ENCODE results near the gene PTMS.
"Not testable (repeated sequence)": the region's sequence is repeated elsewhere in the genome, so short reads cannot be mapped to it uniquely, and the experiment has no call there.

The PTMS gene, protein sequence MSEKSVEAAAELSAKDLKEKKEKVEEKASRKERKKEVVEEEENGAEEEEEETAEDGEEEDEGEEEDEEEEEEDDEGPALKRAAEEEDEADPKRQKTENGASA

DNA sequence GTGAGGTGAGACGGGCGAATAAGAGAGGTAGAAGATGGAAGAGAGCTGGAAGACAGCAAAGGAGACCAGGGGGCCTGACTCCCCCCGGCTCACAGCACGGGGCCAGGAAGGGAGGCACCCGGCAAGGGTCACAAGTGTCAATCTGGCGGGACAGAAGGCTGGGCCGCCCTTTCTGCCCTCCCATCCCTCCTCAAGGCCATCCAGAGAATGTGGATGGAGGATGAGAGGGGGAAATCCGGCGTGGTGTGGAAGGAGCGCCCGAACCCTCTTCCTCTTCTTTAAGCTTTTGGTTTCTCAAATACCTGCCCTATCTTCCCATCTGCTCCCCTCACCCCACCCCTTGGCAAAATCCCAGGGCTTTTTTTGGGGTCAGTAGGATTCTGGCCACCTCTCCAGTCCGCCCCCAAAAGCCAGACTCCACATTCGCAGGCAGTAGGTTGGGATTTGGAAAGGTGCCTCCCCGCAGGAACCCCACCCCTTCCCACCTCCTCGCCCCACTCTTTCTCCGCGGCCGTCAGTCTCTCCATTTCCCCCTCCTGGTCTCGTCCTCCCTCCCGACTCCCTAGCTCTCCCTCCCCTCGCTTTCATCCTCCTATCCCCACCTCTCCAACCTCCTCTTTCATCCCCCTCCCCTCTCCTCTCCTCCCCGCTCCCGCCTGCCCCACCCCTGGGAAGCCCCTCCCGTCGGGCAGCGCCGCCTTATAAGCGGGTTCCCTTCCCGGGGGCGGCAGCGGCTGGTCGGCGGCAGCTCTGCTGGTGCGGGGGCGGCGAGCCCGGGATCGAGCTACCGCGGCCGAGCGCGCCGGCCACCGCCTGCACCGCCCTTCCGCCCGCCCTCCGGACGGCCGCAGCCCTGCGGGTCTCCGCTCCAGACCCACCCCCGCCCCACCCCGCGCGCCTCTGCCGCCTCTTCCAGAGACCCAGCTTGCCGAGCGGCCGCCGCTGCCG lies at the start of gene PTMS:
PTMS (plus strand) TSS at position 730 of the 948 bp plus-strand sequence. CDS start 343 bp downstream, outside the sequence.
- no peak for DNase-seq (ENCODE audit: low read depth in 2 of 2)

DNA sequence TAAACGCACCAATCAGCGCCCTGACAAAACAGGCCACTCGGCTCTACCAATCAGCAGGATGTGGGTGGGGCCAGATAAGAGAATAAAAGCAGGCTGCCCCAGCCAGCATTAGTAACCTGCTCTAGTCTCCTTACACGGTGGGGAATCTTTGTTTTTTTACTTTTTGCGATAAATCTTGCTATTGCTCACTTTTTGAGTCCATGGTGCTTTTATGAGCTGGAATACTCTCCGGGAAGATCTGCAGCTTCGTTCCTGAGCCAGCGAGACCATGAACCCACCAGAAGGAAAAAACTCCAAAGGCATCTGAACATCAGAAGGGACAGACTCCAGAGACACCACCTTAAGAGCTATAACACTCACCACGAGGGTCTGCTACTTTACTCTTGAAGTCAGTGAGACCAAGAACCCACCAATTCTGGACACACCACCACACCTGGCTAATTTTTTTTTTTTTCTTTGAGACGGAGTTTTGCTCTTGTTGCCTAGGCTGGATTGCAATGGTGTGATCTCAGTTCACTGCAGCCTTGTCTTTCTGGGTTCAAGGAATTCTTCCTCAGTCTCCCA lies 49.2 kb upstream of the PTMS start:
- no peak for DNase-seq (ENCODE audit: low read depth in 2 of 2)

DNA sequence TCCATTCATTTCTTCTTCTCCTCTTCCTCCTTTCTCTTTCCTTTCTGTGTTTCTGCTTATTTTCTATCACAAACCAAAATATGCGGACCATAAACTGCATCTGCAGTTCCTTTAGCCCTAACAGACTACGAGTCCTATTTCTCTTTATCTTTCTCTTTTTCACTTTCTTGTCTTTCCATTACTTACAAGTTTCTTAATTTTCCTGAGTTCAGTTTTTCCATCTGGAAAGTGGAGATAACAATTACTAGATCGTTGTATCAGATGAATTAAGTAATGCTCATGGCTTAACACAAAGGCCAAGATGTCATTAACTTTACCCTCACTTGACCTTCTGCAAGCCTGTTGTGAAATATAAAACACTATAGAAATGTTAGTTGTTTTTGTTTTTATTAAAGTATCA lies 43.3 kb upstream of the PTMS start:
- no peak for DNase-seq (ENCODE audit: low read depth in 2 of 2)

DNA sequence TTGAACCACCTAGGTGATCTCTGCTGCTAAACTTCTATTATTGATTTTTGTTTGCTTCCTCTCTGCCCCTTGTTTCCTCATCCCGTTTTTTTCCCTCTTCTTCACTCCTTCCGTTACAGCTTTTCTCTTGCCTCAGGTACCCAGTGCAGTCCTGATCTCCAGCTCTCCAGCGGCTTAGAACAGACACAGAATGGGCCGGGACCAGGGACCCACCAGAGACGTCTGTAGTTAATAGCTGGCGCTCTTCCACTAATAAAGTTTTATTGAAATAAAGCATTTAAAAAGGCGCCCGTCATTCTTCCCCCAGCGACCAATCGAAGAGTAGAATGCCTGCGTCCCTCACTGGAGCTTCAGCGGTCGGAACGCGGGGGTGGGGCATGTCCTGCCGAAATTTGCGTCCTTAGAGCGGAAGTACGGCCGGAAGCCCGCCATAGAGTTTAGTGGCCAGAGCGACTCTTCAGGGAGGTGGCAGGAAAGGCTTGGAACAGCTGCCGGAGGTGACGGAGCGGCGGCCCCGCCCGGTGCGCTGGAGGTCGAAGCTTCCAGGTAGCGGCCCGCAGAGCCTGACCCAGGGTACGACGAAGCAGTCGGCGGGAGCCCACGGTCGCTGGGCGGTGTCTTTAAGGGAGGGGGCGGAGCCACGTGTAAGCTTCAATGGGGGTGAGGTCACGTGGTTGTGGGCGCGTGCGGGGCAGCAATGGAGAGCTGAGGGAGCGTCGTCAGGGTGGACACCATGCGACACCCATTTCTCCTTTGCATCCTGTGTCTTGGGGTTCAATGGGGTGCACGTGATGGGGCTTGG lies 42.4 kb upstream of the PTMS start, which contains the start of gene COPS7A:
COPS7A (plus strand) TSS at position 440 of the 802 bp plus-strand sequence. CDS start 611 bp downstream, outside the sequence.
- DNase-seq (ENCODE audit: low read depth in 2 of 2) = peak; percentile 93 to 99

DNA sequence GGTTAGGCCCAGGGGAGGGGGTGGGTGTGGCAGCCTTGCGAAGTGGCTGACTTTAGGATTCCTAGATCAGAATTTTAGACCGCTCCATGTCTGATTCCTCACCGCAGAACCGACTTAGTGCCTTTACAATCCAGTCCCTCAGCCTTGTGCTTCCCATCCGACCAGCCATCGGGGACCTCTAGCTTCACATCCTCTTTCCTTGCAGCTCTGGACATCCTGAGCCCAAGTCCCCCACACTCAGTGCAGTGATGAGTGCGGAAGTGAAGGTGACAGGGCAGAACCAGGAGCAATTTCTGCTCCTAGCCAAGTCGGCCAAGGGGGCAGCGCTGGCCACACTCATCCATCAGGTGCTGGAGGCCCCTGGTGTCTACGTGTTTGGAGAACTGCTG lies 41.8 kb upstream of the PTMS start:
- peak in 1 of 2 experiments; percentile 25 for DNase-seq (ENCODE audit: low read depth in 2 of 2)

DNA sequence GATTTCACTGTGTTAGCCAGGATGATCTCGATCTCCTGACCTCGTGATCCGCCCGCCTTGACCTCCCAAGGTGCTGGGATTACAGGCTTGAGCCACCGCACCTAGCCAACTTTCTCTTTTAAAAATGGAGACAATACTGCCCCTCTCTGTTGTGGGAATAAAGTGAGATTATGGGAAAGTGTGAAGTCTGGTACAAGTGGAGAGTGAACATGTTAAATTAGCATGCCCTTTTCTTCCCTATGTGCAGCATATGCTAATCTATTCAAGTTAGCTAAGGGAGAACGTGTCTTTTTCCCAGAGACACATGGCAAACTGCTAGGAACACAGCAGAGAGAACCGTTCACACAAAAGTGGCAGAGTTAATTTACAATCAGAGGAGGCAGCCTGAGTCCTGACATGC lies 40.8 kb upstream of the PTMS start:
- no peak for DNase-seq (ENCODE audit: low read depth in 2 of 2)

DNA sequence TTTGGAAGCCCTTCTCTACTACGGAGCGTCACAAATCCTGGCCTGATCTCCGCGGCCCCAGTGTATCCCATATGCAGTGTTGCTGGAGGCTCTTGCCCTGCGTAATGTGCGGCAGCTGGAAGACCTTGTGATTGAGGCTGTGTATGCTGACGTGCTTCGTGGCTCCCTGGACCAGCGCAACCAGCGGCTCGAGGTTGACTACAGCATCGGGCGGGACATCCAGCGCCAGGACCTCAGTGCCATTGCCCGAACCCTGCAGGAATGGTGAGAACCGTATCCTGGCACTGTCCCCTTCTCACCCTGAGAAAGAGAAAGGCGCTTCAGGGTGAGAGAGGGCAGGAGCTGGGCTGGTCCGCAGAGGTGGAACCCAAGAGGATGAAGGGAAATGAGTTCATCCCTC lies 37.0 kb upstream of the PTMS start:
- DNase-seq (ENCODE audit: low read depth in 2 of 2) = no peak

DNA sequence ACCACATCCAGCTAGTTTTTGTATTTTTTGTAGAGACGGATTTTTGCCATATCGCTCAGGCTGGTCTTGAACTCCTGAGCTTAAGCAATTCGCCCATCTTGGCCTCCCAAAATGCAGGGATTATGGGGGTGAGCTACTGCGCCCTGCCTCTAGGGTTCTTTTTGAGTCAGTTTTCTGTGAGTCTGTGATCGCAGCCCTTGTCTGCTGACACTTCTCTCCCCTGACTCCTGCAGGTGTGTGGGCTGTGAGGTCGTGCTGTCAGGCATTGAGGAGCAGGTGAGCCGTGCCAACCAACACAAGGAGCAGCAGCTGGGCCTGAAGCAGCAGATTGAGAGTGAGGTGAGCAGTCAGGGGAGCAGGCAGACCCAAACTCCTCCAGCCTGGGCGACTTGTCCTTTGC lies 36.0 kb upstream of the PTMS start:
- DNase-seq (ENCODE audit: low read depth in 2 of 2) = no peak

DNA sequence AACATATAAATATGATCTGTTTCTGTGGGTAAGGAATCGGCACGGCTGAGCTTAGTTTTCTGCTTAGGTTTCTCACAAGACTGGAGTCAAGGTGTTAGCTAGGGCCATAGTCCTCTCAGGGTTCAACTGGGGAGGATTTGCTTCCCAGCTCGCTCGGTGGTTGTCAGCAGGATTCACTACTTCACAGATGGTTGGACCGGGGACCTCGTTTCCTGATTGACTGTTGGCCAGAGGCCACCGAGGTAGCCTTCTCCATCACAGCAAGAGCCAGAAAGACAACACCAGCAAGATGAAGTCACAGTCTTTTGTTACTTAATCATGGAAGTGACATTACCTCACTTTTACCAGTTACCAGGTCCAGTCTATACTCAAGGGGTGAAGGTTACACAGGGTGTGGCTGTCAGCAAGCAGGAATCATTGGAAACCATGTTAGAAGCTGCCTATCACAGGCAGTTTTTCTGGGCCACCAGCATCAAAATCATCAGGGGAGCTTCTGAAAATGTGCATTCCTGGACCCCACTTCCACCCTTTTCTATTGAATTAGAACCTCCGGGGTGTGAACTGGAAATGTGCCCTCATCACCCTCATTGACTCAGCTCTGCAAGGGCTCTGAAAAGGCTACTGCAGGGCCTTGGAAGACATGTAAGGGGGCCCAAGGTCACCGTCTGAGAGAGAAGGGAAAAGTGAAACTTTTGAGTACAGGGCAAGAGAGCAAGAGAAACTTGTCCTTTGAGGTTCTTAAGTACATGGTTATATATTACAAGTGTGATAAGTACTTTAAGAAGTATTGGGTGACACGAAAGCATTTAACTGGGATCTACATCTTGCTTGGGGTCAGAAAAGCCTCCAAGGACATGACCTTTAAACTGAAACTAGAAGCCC lies 31.4 kb upstream of the PTMS start:
- no peak for DNase-seq (ENCODE audit: low read depth in 2 of 2)

DNA sequence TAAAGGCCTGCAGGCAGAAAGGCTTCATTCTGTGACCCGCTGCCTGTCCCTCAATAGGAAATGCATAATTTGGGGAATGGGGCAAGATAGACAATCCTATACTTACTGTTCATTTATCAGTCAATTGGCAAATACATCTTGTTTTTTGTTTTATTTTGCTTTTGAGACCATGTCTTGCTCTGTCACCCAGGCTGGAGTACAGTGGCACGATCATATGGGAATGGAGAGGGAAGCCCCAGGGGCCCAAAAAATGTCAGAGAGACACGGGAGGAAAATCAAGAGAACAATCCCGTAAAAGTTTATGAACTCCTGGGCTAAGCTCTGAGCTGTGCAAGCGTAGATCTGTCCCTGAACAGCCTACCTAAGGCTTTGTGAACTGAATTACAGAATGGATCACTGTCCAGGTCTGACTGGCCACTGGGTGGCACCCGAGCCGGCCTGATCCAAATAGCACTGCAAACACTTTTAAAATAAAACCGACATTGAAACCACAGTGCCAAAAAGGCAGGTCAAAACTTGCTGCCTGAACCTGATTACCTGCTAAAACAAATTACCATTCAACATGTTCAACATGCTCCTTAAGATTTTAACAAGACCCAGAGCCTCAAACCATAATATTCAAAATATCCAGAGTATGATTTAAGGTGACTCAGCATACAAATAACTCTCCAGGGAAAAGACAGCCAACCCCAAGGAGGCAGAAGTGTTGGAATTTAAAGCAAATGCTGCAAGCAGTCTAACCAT lies 30.5 kb upstream of the PTMS start:
- DNase-seq (ENCODE audit: low read depth in 2 of 2) = no peak

DNA sequence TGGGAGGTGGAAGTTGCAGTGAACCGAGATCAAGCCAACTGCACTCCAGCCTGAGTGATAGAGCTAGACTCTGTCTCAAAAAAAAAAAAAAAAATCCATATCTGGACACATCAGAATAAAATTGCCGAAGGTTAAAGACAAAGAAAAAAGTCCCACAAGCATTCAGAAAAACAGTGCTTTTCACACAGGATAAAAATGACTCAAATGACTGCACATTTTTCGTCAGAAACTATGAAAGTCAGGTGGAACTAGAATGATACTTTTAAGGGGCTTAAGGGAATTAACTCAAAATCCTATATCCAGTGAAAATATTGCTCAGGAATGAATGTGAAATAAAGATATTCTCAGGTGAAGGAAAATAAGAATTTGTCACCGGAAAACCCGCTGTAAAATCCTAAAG lies 29.4 kb upstream of the PTMS start:
- DNase-seq (ENCODE audit: low read depth in 2 of 2) = no peak

DNA sequence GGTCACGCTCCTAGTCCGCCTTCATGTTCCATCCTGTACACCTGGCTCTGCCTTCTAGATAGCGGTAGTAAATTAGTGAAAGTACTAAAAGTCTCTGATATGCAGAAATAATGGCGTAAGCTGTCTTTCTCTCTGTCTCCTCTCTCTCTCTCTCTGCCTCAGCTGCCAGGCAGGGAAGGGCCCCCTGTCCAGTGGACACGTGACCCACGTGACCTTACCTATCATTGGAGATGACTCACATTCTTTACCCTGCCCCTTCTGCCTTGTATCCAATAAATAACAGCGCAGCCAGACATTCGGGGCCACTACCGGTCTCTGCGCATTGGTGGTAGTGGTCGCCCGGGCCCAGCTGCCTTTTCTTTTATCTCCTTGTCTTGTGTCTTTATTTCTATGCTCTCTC lies 24.1 kb upstream of the PTMS start:
- DNase-seq (ENCODE audit: low read depth in 2 of 2) = not testable (repeated sequence)

DNA sequence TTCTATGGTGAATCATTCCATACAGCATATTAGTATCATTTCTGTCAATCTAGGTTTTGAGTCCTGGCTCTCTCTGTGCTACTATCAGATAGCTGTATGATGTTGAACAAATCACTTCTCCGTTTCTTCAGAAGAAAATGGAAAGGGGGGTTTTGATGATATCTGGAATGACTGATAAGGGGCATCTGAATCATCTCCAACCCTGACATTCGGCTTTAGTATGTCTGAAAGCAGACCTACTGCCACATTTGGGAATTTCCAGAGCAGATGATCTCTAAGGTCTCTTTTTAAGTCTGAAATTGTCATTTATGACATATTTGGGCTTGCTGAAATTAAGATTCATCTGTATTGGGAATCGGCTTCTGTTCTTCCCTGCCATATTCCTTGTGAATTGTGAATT lies 23.3 kb upstream of the PTMS start:
- no peak for DNase-seq (ENCODE audit: low read depth in 2 of 2)

DNA sequence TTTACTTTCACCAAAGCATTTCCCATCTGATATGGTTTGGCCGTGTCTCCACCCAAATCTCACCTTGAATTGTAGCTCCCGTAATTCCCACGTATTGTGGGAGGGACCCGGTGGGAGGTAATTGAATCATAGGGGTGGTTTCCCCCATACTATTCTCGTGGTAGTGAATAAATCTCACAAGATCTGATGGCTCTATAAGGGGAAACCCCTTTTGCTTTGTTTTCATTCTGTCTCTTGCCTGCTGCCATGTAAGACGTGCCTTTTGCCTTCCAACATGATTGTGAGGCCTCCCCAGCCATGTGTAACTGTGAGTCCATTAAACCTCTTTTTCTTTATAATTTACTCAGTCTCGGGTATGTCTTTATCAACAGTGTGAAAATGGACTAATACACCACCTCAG lies 22.9 kb upstream of the PTMS start:
- not testable (repeated sequence) for DNase-seq (ENCODE audit: low read depth in 2 of 2)

DNA sequence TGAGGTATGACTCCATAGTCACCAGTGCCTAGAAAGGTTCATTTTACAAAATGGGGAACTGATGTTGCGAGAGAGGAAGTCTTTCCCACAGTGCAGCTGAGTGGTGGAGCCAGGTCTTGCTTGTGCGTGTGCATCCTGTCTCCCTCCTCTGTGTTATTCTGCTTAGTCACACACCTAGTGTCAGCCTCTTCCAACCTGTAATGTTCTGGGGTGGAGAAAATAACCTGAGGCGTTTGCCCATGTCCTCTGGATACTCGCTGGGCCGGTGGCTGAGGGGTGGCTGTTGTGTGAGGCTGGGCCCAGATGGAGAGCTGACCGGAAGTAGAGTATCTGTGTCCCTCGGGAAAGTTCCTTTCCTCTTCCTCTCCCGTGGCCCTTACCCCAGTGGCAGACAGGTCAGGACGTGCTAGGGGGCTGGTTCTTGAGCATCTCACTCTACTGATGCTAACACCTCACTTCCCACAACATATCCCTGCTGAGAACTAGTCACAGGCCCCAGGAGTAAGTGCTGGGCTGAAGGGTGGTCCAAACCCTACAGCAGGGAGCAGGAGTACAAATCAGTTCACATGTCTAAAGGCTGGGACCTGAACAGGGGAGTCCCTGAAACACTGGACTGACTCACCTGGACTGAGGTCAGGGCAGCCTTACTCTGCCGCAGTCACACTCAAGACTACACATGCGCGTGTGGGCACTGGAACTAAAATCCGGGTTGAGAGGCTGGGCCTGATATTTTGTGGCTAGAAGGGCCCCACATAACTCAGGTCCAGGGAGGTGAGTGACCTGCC lies 20.2 kb upstream of the PTMS start:
- no peak for DNase-seq (ENCODE audit: low read depth in 2 of 2)

DNA sequence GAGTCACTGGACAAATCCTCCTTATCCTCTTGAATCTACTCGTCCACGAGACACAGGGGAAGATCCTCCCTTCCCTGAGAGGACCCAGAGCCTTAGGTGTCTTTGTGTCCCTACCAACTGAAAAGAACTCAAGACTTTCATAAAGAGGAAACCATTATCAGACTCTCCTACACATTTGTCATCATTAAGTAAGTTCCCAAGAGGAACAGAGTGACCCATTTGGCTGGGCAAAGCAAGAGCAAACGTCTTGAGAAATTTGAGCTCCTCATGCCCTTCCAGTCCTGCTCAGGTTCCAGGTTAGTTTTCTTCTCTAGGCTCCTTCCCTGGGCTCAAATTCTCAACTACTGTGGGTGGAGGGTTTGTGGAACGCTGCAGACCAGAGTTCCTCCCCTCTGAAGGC lies 18.9 kb upstream of the PTMS start:
- no peak for DNase-seq (ENCODE audit: low read depth in 2 of 2)

DNA sequence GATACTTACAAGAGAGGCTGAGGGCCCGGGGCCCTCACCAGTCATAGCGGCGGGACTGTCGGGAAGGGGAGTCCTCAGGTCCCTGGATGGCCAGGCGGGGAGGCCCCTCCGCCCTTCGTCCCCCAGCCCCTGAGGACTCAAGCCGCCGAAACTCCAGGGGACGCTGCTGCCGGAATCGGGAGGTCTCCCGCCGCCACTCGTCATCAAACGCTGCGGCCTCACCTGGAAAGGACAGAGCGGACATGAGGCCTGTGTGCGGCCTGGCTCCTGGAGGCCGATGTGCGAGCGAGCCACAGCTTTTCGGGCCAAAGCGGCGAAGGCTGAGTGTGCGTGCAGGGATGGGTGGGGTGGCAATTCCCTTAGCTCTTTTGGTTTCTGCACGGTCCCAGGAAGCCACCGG lies 17.4 kb upstream of the PTMS start:
- DNase-seq (ENCODE audit: low read depth in 2 of 2) = no peak

DNA sequence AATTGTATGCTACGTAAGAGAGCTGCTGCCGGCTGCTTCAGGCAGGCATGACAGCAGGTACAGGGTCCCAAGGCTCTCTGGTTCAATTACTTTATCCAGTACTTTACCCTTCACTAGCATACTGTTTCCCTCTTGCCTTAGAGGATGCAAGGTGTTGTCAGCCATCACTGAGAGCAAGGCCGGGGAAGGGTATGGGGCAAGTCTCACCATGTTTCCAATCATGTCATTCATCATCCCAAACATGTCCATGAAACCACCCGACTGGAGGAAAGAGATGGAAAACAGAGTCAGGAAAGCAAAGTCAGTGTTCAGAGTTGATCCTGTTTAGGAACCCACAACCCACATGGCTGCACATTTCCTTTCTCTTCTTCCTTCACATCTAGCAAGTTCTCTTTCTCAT lies 15.7 kb upstream of the PTMS start:
- DNase-seq (ENCODE audit: low read depth in 2 of 2) = no peak

DNA sequence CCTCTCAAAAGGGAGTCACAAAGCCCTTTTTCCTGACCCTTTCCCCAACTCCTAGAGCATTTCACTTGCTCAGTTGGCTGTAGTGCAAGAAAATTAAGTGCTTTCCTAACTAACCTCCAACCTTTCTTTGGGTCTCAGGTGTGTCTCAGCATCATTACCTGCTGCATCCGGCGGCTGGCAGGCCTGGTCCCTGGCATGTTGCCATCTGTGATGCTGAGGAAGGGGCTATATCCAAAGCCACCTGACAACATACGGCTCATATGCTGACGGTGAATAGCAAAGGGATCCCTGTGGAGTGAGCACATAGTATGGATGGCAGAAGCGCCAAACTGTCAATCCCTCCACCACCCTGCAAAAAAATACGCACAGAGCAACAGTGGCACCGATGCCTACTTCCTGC lies 14.4 kb upstream of the PTMS start:
- DNase-seq (ENCODE audit: low read depth in 2 of 2) = no peak
